GM19193 (cell line): Measurements from ENCODE around the gene LRRC46.

ENCODE experiments used
- POLR2A ChIP-seq: IDR thresholded peaks from 4 replicates; pipeline ENCODE4 v1.6.1; 2011; ENCODE audit not compliant: insufficient read depth, insufficient read length; ENCODE audit errors: extremely low read depth

The LRRC46 gene

GRCh38 chr17:47831003-47831933 is at the start of gene LRRC46, which contains the start of gene MRPL10:
TSS of gene LRRC46 (plus strand) at chr17:47831670. CDS start at chr17:47831990, 320 bp downstream.
TSS of gene MRPL10 (minus strand) at chr17:47831541. CDS start at chr17:47831511, 30 bp downstream.
- TF ChIP-seq POLR2A = peak; percentile 97

- TF ChIP-seq POLR2A = no peak
Measured at GRCh38 chr17:47785538-47786123, 45.8 kb upstream of the LRRC46 start.

- TF ChIP-seq POLR2A = no peak
Measured at GRCh38 chr17:47789611-47790561, 41.6 kb upstream of the LRRC46 start.

- no peak for TF ChIP-seq POLR2A
Measured at GRCh38 chr17:47791025-47791424, 40.4 kb upstream of the LRRC46 start.

GRCh38 chr17:47792457-47792856 is 39.0 kb upstream of the LRRC46 start:
- no peak for TF ChIP-seq POLR2A

- TF ChIP-seq POLR2A = no peak
Measured at GRCh38 chr17:47792979-47793378, 38.5 kb upstream of the LRRC46 start.

GRCh38 chr17:47797797-47798196 is 33.7 kb upstream of the LRRC46 start:
- TF ChIP-seq POLR2A = no peak

- no peak for TF ChIP-seq POLR2A
Measured at GRCh38 chr17:47800686-47801085, 30.8 kb upstream of the LRRC46 start.

- no peak for TF ChIP-seq POLR2A
Measured at GRCh38 chr17:47801176-47801765, 30.2 kb upstream of the LRRC46 start.

GRCh38 chr17:47801906-47802305 is 29.6 kb upstream of the LRRC46 start:
- TF ChIP-seq POLR2A = no peak

- TF ChIP-seq POLR2A = no peak
Measured at GRCh38 chr17:47802341-47803022, 29.0 kb upstream of the LRRC46 start.

GRCh38 chr17:47803201-47803600 is 28.3 kb upstream of the LRRC46 start:
- no peak for TF ChIP-seq POLR2A

GRCh38 chr17:47803751-47804150 is 27.7 kb upstream of the LRRC46 start:
- no peak for TF ChIP-seq POLR2A

GRCh38 chr17:47804461-47804860 is 27.0 kb upstream of the LRRC46 start:
- no peak for TF ChIP-seq POLR2A
